A549 treated with GW870086 at 1 μM for 4 hours (cell line): ENCODE data around the gene ARL8A. TPM values are rescaled to one million over a fixed set of nuclear protein-coding genes. Genes with fewer than 3 reads are reported as not detected.

ENCODE experiments used
- total RNA-seq: library from RNA; stranded (reverse); fragments of 200-300 nt; extraction: Qiagen RNA extraction; gene quantifications from 5 replicates; pipeline ENCODE4 v1.2.3, GENCODE V29; 2022; ENCODE audit warnings: low read depth

Gene ARL8A
- 44.0 to 54.7 TPM (median 48.4 TPM) in 5 replicates for total RNA-seq

GRCh38 chr1:202144402-202145067, at the start of gene ARL8A:
ARL8A (minus strand) TSS chr1:202144737; CDS start chr1:202144572, 165 bp downstream.

GRCh38 chr1:202193614-202194327, 49.2 kb upstream of the ARL8A start, which contains the start of gene LGR6:
LGR6 (plus strand) TSS chr1:202193799; CDS start chr1:202193990, 191 bp downstream.

GRCh38 chr1:202160377-202160940, 15.9 kb upstream of the ARL8A start, which contains the start of gene PTPN7:
PTPN7 (minus strand) TSS chr1:202160602; CDS start chr1:202159402, 1,200 bp downstream.

GRCh38 chr1:202122639-202123335, 21.8 kb downstream of the ARL8A start, which contains the start of gene GPR37L1:
GPR37L1 (plus strand) TSS chr1:202122917; CDS start chr1:202122964, 47 bp downstream.

Other genes starting within 250 kb of the ARL8A start
- gene LMOD1, start 198.2 kb downstream of the ARL8A start, total RNA-seq, result not detected in 5 replicates
- 96.8 to 122 TPM (median 103 TPM) in 5 replicates for gene TIMM17A, start 189.2 kb downstream of the ARL8A start, total RNA-seq
- gene RNPEP, start 162.1 kb downstream of the ARL8A start, total RNA-seq, result 78.8 to 89.9 TPM (median 86.4 TPM) in 5 replicates
- 182 to 260 TPM (median 231 TPM) in 5 replicates for gene ELF3, start 134.2 kb downstream of the ARL8A start, total RNA-seq
- gene GPR37L1, start 21.8 kb downstream of the ARL8A start, total RNA-seq, result 0.15 to 0.21 TPM (median 0.16 TPM) in 5 replicates
- not detected in 5 replicates for gene PTPN7, start 15.9 kb upstream of the ARL8A start, total RNA-seq
- 0.31 to 0.79 TPM (median 0.55 TPM) in 5 replicates for gene LGR6, start 49.1 kb upstream of the ARL8A start, total RNA-seq
- gene UBE2T, start 197.2 kb upstream of the ARL8A start, total RNA-seq, result 69.3 to 75.7 TPM (median 73.1 TPM) in 5 replicates
- gene PPP1R12B, start 204.0 kb upstream of the ARL8A start, total RNA-seq, result 1.1 to 2.9 TPM (median 2.3 TPM) in 5 replicates